GM12878 (cell line): ENCODE data around the gene IFITM1. TPM values are rescaled to one million over a fixed set of nuclear protein-coding genes. Genes with fewer than 3 reads are reported as not detected.

Experiments
- ATF3 ChIP-seq: IDR thresholded peaks from 2 replicates; pipeline ENCODE4 v1.6.1; 2011; ENCODE audit warnings: low read depth, mild to moderate bottlenecking, low read length, moderate library complexity, borderline replicate concordance; ENCODE audit errors: extremely low read depth
- BACH1 ChIP-seq: fragments of 450-650 bp; IDR thresholded peaks from 2 replicates; pipeline ENCODE4 v1.6.1; 2017; ENCODE audit warnings: mild to moderate bottlenecking, borderline replicate concordance
- BCL11A ChIP-seq: IDR thresholded peaks from 2 replicates; pipeline ENCODE4 v1.6.1; 2011; ENCODE audit warnings: low read depth, low read length
- BCL3 ChIP-seq: IDR thresholded peaks from 2 replicates; pipeline ENCODE4 v1.6.1; 2011; ENCODE audit warnings: borderline replicate concordance, low read depth, mild to moderate bottlenecking, moderate library complexity, low read length; ENCODE audit not compliant: insufficient read depth, poor library complexity, severe bottlenecking
- BMI1 ChIP-seq: fragments of 450-650 bp; IDR thresholded peaks from 2 replicates; pipeline ENCODE4 v1.6.1; 2016; ENCODE audit warnings: mild to moderate bottlenecking, moderate library complexity, borderline replicate concordance
- CHD4 ChIP-seq: fragments of 200-600 bp; sonication (generic); IDR thresholded peaks from 2 replicates; pipeline ENCODE4 v1.6.1; 2016; ENCODE audit warnings: mild to moderate bottlenecking
- CREB1 ChIP-seq: IDR thresholded peaks from 2 replicates; pipeline ENCODE4 v1.6.1; 2012; ENCODE audit warnings: low read depth, mild to moderate bottlenecking, inconsistent platforms
- CTCF ChIP-seq, 3 experiments: IDR thresholded peaks in 2 of 3; conservative IDR thresholded peaks in 1 of 3; 2 replicates each; pipeline ENCODE4 v1.5.1; 2011; ENCODE audit warnings: low read depth in 3 of 3, low read length in 3 of 3, mild to moderate bottlenecking in 3 of 3, control low read depth in 2 of 3, moderate library complexity in 2 of 3, inconsistent platforms in 1 of 3, mixed read lengths in 1 of 3; ENCODE audit not compliant: control insufficient read depth in 2 of 3, insufficient read depth in 1 of 3; ENCODE audit errors: extremely low read depth in 1 of 3
- EED ChIP-seq: sonication (generic); IDR thresholded peaks from 2 replicates; pipeline ENCODE4 v1.6.1; 2016; ENCODE audit warnings: antibody characterized with exemption, low read depth
- FOS ChIP-seq: IDR thresholded peaks from 3 replicates; pipeline ENCODE4 v1.6.1; 2011; ENCODE audit warnings: borderline replicate concordance; ENCODE audit not compliant: insufficient read length; ENCODE audit errors: extremely low read depth
- GATAD2B ChIP-seq: fragments of 450-650 bp; conservative IDR thresholded peaks from 2 replicates; pipeline ENCODE4 v1.6.1; 2017; ENCODE audit warnings: low read depth, mild to moderate bottlenecking, moderate library complexity
- HDGF ChIP-seq: fragments of 450-650 bp; IDR thresholded peaks from 2 replicates; pipeline ENCODE4 v1.6.1; 2016; ENCODE audit warnings: antibody characterized with exemption
- IKZF2 ChIP-seq, 2 experiments: fragments of 450-650 bp; IDR thresholded peaks; 2 replicates each; pipeline ENCODE4 v1.6.1; 2017; ENCODE audit warnings: mild to moderate bottlenecking in 2 of 2, moderate library complexity in 2 of 2
- IRF4 ChIP-seq: IDR thresholded peaks from 2 replicates; pipeline ENCODE4 v1.6.1; 2011; ENCODE audit warnings: low read depth, low read length
- KAT2A ChIP-seq: conservative IDR thresholded peaks from 2 replicates; pipeline ENCODE4 v1.6.1; 2011; ENCODE audit warnings: low read depth, low read length; ENCODE audit not compliant: control insufficient read depth
- KLF5 ChIP-seq: fragments of 450-650 bp; IDR thresholded peaks from 2 replicates; pipeline ENCODE4 v1.6.1; 2014; ENCODE audit warnings: mild to moderate bottlenecking; ENCODE audit not compliant: partially characterized antibody
- MLLT1 ChIP-seq: fragments of 450-650 bp; IDR thresholded peaks from 2 replicates; pipeline ENCODE4 v1.6.1; 2016; ENCODE audit warnings: mild to moderate bottlenecking
- NFXL1 ChIP-seq: fragments of 450-650 bp; IDR thresholded peaks from 2 replicates; pipeline ENCODE4 v1.6.1; 2017; ENCODE audit warnings: antibody characterized with exemption, mild to moderate bottlenecking, borderline replicate concordance
- NRF1 ChIP-seq: conservative IDR thresholded peaks from 2 replicates; pipeline ENCODE4 v1.6.1; 2011; ENCODE audit warnings: mild to moderate bottlenecking, low read depth, low read length, improper control_type of control experiment
- SIX5 ChIP-seq: IDR thresholded peaks from 2 replicates; pipeline ENCODE4 v1.6.1; 2011; ENCODE audit warnings: mild to moderate bottlenecking, low read depth, low read length, moderate library complexity; ENCODE audit not compliant: severe bottlenecking
- SP1 ChIP-seq: IDR thresholded peaks from one replicate; pipeline ENCODE4 v1.6.1; 2011; ENCODE audit warnings: low read depth, low read length
- SPI1 ChIP-seq: IDR thresholded peaks from 2 replicates; pipeline ENCODE4 v1.6.1; 2011; ENCODE audit warnings: low read depth, mild to moderate bottlenecking, low read length, moderate library complexity, borderline replicate concordance; ENCODE audit not compliant: insufficient read depth
- USF1 ChIP-seq: IDR thresholded peaks from 2 replicates; pipeline ENCODE4 v1.6.1; 2011; ENCODE audit warnings: borderline replicate concordance, low read depth, mild to moderate bottlenecking, moderate library complexity, mixed read lengths, low read length; ENCODE audit not compliant: insufficient read depth; ENCODE audit errors: extremely low read length
- YBX1 ChIP-seq: fragments of 450-650 bp; IDR thresholded peaks from 2 replicates; pipeline ENCODE4 v1.6.1; 2016; ENCODE audit warnings: antibody characterized with exemption
- ZNF24 ChIP-seq: fragments of 450-650 bp; IDR thresholded peaks from 2 replicates; pipeline ENCODE4 v1.6.1; 2017; ENCODE audit warnings: antibody characterized with exemption, mild to moderate bottlenecking
- polyA plus RNA-seq, 11 experiments: library from polyadenylated mRNA; depleted of rRNA in 4 of 11; unstranded in 6 of 11; stranded (reverse) in 5 of 11; fragments of >200 nt; fragmentation: Nextera tagmentation in 4 of 11; fragmentation: Illumina TruSeq in 1 of 11; extraction: Ambion mirVana in 4 of 11; extraction: Trizol in 1 of 11; gene quantifications; 1 replicate in 1 of 11; 2 replicates in 10 of 11; pipeline versions ENCODE4 v1.2.1 to v1.2.3, GENCODE V29; 2011 to 2016; ENCODE audit warnings: inconsistent platforms in 2 of 11, missing spikeins in 2 of 11, low read depth in 1 of 11
- total RNA-seq, 4 experiments: library from RNA; depleted of rRNA in 3 of 4; stranded (reverse); fragments of >200 nt in 3 of 4; fragmentation: Illumina TruSeq in 1 of 4; extraction: Trizol in 1 of 4; gene quantifications; 2 replicates each; pipeline versions ENCODE4 v1.2.1 to v1.2.3, GENCODE V29; 2013 to 2021

The IFITM1 gene
- total and polyA plus RNA-seq, 10 of the 15 experiments (the other 5 are each of a cell fraction or from before 2014, with no cell fraction given): 396 to 2,788 (median 607) TPM

GRCh38 chr11:326842-327580 is 13.2 kb downstream of the IFITM1 start (continued):
- no peak for TF ChIP-seq ZNF24
- no peak for TF ChIP-seq NRF1
- TF ChIP-seq SPI1: peak; percentile 97
- TF ChIP-seq CREB1: peak; percentile 85
- no peak for TF ChIP-seq YBX1
- peak; percentile 90 for TF ChIP-seq IRF4
- peak; percentile 89 to 91 for TF ChIP-seq IKZF2 (IDR thresholded peaks at IDR 0.05)
- no peak for TF ChIP-seq CTCF (IDR thresholded peaks at IDR 0.05 in 2 of 3, conservative IDR thresholded peaks at IDR 0.05 in 1 of 3; ENCODE audit: control insufficient read depth in 2 of 3, extremely low read depth in 1 of 3, insufficient read depth in 1 of 3, low read depth in 3 of 3, low read length in 3 of 3)
- TF ChIP-seq ATF3: peak; percentile 85; the same call in 1 of the 2 replicates
- TF ChIP-seq BMI1: no peak
- no peak for TF ChIP-seq KAT2A
- TF ChIP-seq BACH1: peak; percentile 51; the same call in 1 of the 2 replicates
- TF ChIP-seq CHD4: peak; percentile 89; the same call in 1 of the 2 replicates
- TF ChIP-seq BCL11A: no peak
- TF ChIP-seq GATAD2B: peak; percentile 93
- TF ChIP-seq HDGF: no peak
- peak; percentile 37 for TF ChIP-seq BCL3
- TF ChIP-seq MLLT1: no peak; the same call in 1 of the 2 replicates
- TF ChIP-seq KLF5: no peak
- TF ChIP-seq SIX5: no peak
- TF ChIP-seq FOS: no peak
- TF ChIP-seq EED: peak; percentile 85
- TF ChIP-seq NFXL1: no peak
- TF ChIP-seq USF1: peak; percentile 93
- peak; percentile 68 for TF ChIP-seq SP1
